Measurements from ENCODE around the gene MTF1.

DNA sequence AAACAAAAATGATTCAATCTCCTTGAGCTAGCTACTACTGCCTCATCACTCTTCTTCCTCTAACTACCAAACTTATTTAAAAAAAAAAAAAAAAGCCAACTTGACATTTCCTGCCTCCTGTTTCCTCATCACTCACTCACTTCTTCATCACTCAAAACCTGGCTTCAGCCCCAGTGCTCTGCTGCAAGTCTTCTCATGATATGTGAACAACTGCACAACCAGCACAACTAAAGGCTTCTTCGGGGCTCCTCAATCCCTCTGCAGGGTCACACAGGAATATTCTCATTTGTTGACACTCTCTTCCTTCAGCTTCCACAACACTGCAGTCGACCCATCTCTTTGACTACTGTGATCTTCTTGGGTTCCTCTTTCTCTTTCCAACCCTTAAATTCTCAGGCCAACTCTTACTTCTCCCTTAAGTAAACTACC, 7.6 kb downstream of the MTF1 start:
- no peak for TF ChIP-seq EZH2 (IDR thresholded peaks at IDR 0.05; ENCODE audit: insufficient read depth, poor library complexity, severe bottlenecking)
- TF ChIP-seq EZH2phosphoT487 (IDR thresholded peaks at IDR 0.05; ENCODE audit: insufficient read depth, low read depth) = no peak

All from GM23248 (cell line).